Lung (tissue), 12 donors: Measurements from ENCODE around the gene GATM. TPM values are rescaled to one million over a fixed set of nuclear protein-coding genes. Genes with fewer than 3 reads are reported as not detected.

Experiments used
- ATAC-seq: fragments of 200-7000 bp; cut with Tn5 transposase; one replicate; pipeline ENCODE4 v1.9.1; 2020; ENCODE audit warnings: moderate number of reproducible peaks; ENCODE audit not compliant: insufficient read depth, low FRiP score
- DNase-seq, 3 donors: peaks; one replicate each; pipeline ENCODE4 v3.0.0-alpha.2; 2013 to 2017
- H3K27ac ChIP-seq, 2 donors: one replicate each; pipeline ENCODE4 v1.5.1; 2013; ENCODE audit warnings: mild to moderate bottlenecking in 2 of 2, moderate library complexity in 2 of 2, control low read depth in 1 of 2, inconsistent platforms in 1 of 2, low read depth in 1 of 2, low read length in 1 of 2
- H3K27me3 ChIP-seq, 3 donors: one replicate each; pipeline ENCODE4 v1.5.1; 2013; ENCODE audit warnings: low read length in 2 of 3; ENCODE audit not compliant: control insufficient read depth in 3 of 3, insufficient read depth in 3 of 3
- H3K36me3 ChIP-seq, 4 donors: one replicate each; pipeline ENCODE4 v1.5.1; 2013; ENCODE audit warnings: low read length in 4 of 4, mild to moderate bottlenecking in 1 of 4, moderate library complexity in 1 of 4; ENCODE audit not compliant: control insufficient read depth in 4 of 4, insufficient read depth in 4 of 4
- H3K4me1 ChIP-seq, 5 donors: one replicate each; pipeline ENCODE4 v1.5.1; 2013; ENCODE audit warnings: low read length in 5 of 5, mild to moderate bottlenecking in 2 of 5, moderate library complexity in 1 of 5; ENCODE audit not compliant: control insufficient read depth in 5 of 5, insufficient read depth in 5 of 5
- H3K4me3 ChIP-seq: one replicate; pipeline ENCODE4 v1.5.1; 2013; ENCODE audit warnings: mild to moderate bottlenecking, control low read depth, moderate library complexity
- H3K9ac ChIP-seq, 2 donors: one replicate each; pipeline ENCODE4 v1.5.1; 2013; ENCODE audit warnings: low read length in 2 of 2, control low read depth in 1 of 2; ENCODE audit not compliant: insufficient read depth in 1 of 2
- H3K9me3 ChIP-seq, 4 donors: one replicate each; pipeline ENCODE4 v1.5.1; 2013; ENCODE audit warnings: low read length in 3 of 4, mild to moderate bottlenecking in 1 of 4, moderate library complexity in 1 of 4; ENCODE audit not compliant: control insufficient read depth in 4 of 4, insufficient read depth in 3 of 4
- CTCF ChIP-seq: IDR thresholded peaks from 2 replicates; pipeline ENCODE4 v1.5.1; 2012; ENCODE audit warnings: mild to moderate bottlenecking; ENCODE audit errors: control extremely low read depth, extremely low read depth
- WGBS, 2 donors: extraction: QIAGEN DNeasy Blood & Tissue Kit; methylation state at CpG; one replicate each; pipeline ENCODE4 v1.1.7; 2013; 5-methylcytosine and 5-hydroxymethylcytosine counted together
- polyA plus RNA-seq, 2 donors: library from polyadenylated mRNA; stranded (reverse); fragments of 200-250 nt; gene quantifications; one replicate each; pipeline ENCODE4 v1.2.1, GENCODE V29; 2013
- total RNA-seq, 2 donors: library from RNA; depleted of rRNA in 1 of 2; stranded (reverse); fragments of >200 nt in 1 of 2; gene quantifications; one replicate each; pipeline ENCODE4 v1.2.1, GENCODE V29; 2014 to 2021
- donor health status: control.
- donor health status: control.
- donor health status: Bipolar disorder and iron deficiency.
- donor health status: healthy.
- donor health status: DM: yes; HTN: yes; CAD: no.

The GATM gene
- total and polyA plus RNA-seq, 4 donors = 2.5 to 12.2 (median 4.6) TPM

GRCh38 chr15:45402162-45402954, 24.0 kb upstream of the GATM start:
- peaks cover 0 to 4% (median 0%) of the 10 kb centered on the region in 3 donors for H3K27me3 ChIP-seq
- DNase-seq (peak; percentile 97 to 100 (median 99)), ATAC-seq (peak; percentile 96)
- WGBS, 2 donors = 0 to 1% methylated on average over 67 to 84 of the region's 84 CpGs
- no peaks in the 10 kb centered on the region for H3K9me3 ChIP-seq
- H3K27ac ChIP-seq = peak overlapping the region; percentile 93 to 94
- H3K4me3 ChIP-seq = peak overlapping the region; percentile 82
- TF ChIP-seq CTCF = no peak
- H3K36me3 ChIP-seq = peaks cover 0 to 13% (median 7%) of the 10 kb centered on the region in 4 donors
- peaks cover 5 to 20% (median 6%) of the 10 kb centered on the region in 5 donors for H3K4me1 ChIP-seq
- peak overlapping the region; percentile 66 to 88 for H3K9ac ChIP-seq

DNA sequence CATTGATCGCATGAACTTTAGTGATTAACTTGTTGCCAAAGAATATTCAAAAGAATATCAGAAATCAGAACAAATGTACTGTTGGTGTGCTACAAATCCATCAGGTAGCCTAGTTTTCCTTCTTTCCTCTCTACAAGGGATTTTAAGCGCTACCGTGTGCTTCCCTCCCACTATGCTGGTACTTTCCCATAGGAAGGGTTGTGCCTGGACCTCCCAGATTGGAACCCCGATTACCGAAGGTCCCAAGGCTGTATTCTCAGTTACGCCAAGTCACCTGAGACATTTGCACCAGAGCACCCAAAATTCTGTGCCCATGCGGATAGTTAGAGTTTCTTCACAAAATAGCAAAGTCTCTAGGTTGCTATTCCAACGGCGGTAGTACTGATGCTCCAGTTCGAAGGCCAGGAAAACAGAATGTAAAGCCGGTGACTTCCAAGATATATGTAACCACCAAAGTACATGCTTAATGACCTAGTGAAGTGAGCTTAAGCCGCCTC, 23.4 kb upstream of the GATM start:
- 2 to 3% methylated on average over 12 of the region's 12 CpGs for WGBS, 2 donors
- ATAC-seq = no peak

GRCh38 chr15:45399381-45400212, 21.3 kb upstream of the GATM start:
- Histone ChIP-seq H3K27ac (no peak overlapping the region), H3K9ac (no peak overlapping the region), H3K9me3 (no peaks in the 10 kb centered on the region), H3K4me3 (no peak overlapping the region), H3K27me3 (peaks cover 0 to 4% (median 0%) of the 10 kb centered on the region in 3 donors), H3K4me1 (peaks cover 2 to 17% (median 5%) of the 10 kb centered on the region in 5 donors), H3K36me3 (no peaks in the 10 kb centered on the region)
- DNase-seq (peak in 2 of 3 donors; percentile 65 to 76), ATAC-seq (no peak)
- 51 to 55% methylated on average over 6 of the region's 6 CpGs for WGBS, 2 donors
- peak; percentile 26 for TF ChIP-seq CTCF

More for the DNA sequence above, 23.4 kb upstream of the GATM start:
- Histone ChIP-seq H3K36me3 (peaks cover 0 to 8% (median 2%) of the 10 kb centered on the region in 4 donors), H3K9ac (peak overlapping the region; percentile 66 to 88), H3K27me3 (peaks cover 0 to 4% (median 0%) of the 10 kb centered on the region in 3 donors), H3K4me1 (peaks cover 4 to 20% (median 6%) of the 10 kb centered on the region in 5 donors), H3K27ac (peak overlapping the region; percentile 90 to 93), H3K9me3 (no peaks in the 10 kb centered on the region), H3K4me3 (peak overlapping the region; percentile 53)
- TF ChIP-seq CTCF = no peak
- no peak for DNase-seq
